GM21515 (cell line): ENCODE measurements around the gene SLC40A1.
"Not testable (repeated sequence)": the region's sequence is repeated elsewhere in the genome, so short reads cannot be mapped to it uniquely, and the experiment has no call there.

Experiments
- ATAC-seq: cut with Tn5 transposase; IDR thresholded peaks from one replicate; pipeline ENCODE4 v1.9.1; 2021; ENCODE audit not compliant: unreplicated experiment

SLC40A1 gene

DNA sequence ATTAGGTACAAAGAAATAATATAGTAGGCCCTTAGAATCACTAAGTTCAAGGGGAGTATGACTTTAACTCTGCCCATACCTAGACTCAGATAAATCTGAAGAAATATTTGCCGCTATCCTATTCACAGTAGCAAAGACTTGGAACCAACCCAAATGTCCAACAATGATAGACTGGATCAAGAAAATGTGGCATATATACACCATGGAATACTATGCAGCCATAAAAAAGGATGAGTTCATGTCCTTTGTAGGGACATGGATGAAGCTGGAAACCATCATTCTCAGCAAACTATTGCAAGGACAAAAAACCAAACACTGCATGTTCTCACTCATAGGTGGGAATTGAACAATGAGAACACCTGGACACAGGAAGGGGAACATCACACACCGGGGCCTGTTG lies 21.1 kb upstream of the SLC40A1 start:
- ATAC-seq, result not testable (repeated sequence)

DNA sequence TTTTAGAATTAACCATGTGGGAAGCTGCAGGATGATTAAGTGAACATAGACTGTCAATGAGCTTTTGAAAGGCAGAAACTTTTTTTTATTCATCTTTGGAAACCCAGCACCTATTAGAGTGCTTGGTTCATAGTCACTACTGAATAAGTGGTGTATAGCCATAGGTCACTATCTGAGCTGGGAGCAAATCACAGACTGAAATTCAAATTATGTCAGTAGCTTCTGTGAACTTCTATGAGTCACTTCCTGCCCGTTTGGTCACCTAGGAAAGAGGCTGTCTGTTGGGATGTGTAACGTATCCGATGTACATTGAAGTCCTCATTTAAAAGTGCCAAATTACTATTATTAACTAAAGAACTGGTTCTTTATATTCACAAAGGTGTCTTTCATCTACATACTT lies 20.5 kb upstream of the SLC40A1 start:
- ATAC-seq, result no peak

DNA sequence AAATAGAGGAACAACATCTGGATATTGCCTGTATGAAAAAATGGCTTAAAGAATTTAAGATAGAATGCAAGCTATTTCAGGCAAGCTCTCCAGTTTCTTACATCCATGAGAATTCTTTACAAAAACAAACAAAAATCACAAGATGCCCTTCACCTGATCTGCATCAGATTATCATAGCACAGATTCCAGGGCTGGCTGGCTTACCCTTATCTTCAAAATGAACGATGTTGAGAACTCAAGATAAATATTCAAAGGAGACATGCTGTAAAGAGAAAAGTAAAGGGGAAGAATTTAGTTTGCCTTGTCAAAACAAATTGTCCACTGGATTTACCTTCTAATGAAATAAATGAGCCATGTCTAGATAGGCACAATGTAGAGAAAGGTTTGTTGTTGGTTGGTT lies 18.7 kb upstream of the SLC40A1 start:
- no peak for ATAC-seq

DNA sequence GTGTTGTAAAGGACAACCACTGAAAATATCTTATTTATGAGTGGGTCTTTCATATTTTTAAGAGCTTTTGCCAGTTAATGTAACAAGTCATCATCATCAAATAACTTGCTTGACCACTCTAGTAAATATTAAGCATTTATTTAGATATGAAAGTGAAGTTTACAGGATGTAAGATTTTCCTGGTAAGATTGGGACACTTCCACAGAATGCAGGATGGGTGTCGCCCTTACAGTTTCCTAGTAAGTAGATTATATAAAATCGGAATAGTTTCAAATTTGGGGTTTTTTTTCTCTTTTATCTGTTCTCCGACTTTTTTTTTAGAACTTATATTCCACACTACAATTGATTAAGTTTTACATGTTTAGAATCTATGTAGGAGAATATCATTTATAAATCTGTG lies 14.8 kb upstream of the SLC40A1 start:
- ATAC-seq, result no peak

DNA sequence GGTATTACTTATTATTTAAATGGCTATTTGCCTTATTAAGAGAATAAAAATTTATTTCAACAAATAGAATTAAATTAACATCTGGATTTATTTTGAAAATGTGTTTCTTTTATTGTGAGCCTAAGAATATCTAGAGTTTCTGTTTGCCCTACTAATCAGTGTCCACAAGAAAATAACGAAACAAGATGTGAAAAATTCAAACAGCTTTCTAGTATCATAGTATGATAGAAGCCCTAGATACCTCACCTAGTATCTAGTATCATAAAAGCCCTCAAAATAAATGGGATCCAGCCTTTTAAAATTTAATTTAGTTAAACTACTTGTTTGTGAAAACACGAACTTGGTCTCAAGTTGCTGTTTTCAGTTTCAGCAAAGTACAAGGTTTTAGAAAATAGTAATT lies 13.7 kb upstream of the SLC40A1 start:
- no peak for ATAC-seq

DNA sequence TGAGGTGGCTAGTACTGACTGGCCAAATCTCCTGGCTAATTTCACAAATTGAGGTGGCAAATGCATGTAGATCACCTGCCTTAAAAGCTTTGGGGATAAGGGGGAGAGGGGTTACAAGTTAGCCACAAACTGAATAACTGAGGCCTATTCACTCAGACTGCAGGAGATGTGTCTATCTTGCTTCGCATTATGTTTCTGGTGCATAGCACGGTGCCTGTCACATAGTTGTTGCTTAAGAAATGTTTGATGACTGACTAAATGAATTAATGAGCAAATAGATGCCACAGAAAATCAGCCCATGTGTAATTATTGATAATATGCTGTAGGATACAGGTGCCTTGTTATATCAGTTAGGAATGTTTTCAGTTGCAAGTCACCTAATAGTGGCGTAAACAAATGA lies 12.5 kb upstream of the SLC40A1 start:
- ATAC-seq, result no peak

DNA sequence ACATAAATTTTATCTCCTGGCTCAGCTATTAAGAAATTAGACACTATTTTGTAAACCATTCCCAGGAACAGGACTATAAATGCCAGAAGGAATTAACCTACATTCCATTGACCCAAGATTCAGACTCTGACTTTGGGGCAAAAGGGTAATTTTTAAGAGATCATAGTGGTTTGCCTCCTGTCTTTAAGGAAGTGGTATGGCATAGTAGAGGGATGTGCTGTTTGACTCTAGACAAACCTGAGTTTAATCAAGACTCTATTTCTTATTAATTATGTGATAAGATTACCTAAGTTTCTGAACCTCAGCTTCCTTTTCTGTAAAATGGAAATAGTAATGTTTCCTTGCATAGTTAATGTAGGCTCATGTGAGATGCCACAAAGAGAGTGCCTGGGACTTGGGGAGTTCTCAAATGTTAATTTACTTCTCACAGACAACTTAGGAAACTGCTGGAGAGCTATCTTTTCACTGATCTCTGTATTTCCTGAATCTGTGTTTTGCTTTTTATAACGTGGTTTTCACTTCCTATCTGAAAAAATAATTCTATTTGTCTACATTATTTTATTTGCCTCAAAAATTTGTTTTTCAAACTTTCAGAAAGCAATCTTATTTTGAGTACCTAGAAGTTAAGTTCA lies 11.9 kb upstream of the SLC40A1 start:
- no peak for ATAC-seq

DNA sequence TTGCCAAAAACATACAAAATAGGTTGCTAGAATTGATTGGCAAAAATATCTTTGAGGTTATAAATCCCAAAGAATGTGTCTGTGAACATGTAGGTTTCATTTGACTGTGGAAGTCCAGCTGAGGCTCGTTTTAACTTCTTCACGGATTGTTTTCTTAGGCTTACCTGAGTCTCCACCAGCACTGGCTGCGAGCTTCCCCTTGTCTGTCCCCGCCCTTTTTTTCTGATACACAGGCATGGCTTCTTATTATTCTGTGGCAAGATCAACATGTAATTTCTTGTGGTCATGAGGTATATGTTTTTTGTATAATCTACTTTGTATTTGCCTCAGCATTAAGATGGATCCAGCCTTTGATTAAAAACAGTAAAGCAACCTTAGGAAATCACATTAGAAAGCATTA lies 7.2 kb upstream of the SLC40A1 start:
- no peak for ATAC-seq

DNA sequence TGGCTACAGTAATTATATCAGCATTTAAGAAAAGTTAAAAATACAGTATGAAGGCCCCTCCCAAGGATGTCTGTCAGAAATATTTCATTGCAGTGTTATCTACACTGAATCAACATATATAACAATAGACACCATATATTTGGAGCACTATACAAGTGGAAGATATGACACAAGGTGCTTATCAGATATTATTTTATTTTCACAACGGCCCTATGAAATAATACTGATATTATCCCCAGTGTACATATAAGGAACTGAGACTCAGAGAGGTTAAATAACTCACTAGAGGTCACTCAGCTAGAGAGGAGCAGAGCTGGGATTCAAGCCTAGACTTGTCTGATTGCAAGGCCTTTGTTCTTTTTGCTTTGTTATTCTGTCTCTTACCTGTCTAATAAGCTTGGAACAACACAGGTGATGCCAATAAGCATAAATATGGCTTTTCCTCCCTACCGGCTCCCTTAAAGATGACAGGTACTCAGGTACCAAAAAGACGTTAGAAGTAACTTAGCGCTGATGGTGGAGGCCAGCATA lies 4.7 kb upstream of the SLC40A1 start:
- no peak for ATAC-seq

DNA sequence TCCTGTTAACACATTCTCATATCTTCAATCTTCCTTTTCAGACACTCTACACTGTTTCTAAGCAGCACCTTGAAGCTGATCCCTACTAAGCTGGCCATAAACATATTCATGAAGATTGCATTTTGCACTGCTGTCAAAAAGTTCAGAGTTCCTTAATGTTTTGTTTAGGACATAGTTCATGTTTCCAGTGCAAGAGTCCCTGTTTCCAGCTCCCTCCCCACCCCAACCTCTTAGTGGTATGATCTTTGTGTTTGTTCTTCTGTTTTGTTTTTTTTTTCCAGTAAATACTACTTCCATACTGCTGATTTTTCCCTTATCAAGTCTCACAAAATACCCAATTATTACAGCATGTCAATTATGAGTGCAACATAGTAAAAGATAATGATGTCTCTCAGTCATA lies 4.1 kb upstream of the SLC40A1 start:
- ATAC-seq, result no peak

DNA sequence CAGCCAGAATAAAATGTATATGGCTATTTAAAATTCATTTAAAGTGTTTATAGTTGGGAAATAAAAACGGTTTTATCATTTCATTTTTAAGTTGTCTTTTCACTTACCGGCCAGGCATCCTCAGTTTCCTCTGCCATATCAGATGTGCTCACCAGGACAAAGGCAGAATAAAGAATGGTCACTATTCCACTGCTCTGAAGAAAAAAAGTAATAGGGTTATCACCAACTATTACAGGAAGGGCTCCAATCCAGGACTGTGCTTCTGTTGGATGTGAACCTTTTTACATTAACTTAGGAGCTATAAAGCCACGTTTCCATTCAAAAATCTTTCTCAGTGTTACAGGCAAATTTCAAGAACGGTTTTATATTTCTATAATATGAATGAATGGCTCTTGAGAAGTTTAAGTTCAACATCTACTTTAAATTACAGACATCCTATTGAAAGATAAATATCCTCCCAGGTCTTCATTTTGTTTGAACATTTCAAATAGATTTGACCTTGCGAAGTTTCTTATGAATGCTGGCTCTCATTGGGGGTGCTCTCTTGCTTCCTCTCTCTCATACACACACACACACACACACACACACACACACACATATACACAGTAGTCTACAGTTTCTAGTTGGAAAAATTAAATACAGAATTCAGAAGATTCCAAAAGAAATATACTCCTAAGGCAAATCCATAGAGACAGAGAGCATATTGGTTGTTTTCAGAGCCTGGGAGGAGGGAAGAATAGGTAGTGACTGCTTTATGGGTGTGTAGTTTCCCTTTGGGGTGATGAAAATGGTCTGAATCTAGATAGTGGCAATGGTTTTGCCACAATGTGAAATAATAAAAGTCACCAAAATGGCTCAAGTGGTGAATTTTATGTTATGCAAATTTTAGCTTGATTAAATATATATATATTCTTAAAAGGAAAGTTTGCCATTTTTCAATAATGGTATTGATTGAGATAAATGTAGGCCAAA lies 2.9 kb upstream of the SLC40A1 start:
- ATAC-seq, result no peak

DNA sequence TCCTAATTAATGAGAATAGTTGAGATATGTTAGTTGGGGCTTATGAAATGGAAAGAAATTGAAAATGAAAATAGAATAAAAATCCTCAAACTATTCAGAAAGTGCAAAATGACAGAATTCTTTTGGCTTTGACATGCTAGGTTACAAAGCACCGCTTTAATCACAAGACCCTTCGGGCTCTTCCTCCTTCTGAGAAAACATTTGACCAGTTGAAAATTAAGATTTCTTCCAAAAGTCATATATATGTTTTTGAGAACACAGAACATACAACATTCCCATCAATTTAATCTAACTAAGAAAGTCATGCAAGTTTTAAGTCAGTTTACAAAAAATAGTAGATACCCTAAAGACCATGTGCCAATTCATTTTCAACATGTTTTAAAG lies 2.2 kb upstream of the SLC40A1 start:
- no peak for ATAC-seq

DNA sequence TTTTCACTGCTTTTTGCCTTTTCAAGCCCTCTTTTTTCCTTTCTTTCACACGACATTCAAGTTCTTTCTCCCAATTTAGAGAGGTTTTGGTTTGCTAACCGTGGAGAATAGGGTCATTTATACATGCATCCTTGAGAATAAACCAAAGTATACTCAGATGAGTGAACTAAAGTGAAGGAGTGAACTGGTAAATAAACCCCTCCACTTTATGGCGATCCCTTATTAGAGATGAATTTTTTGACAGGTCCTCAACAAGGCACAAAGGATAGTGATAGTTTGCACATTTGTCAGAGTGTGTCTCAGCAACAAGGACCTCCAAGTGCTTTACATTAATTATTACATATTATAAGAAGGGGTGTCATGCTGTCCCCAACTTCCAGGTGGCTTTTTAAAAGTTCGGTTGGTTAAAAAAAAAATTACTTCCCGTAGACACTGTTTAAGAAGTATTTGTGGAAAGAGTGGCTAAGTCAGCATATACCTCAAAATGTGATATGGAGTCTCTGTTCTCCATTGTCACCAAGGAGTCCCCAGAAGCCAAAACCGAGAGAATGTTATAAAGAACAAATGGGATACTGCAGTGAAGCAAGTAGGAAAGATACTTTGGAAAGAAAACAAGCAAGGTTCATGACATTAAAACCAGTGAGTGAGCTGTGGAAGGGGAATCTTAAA lies 1.7 kb upstream of the SLC40A1 start:
- no peak for ATAC-seq

DNA sequence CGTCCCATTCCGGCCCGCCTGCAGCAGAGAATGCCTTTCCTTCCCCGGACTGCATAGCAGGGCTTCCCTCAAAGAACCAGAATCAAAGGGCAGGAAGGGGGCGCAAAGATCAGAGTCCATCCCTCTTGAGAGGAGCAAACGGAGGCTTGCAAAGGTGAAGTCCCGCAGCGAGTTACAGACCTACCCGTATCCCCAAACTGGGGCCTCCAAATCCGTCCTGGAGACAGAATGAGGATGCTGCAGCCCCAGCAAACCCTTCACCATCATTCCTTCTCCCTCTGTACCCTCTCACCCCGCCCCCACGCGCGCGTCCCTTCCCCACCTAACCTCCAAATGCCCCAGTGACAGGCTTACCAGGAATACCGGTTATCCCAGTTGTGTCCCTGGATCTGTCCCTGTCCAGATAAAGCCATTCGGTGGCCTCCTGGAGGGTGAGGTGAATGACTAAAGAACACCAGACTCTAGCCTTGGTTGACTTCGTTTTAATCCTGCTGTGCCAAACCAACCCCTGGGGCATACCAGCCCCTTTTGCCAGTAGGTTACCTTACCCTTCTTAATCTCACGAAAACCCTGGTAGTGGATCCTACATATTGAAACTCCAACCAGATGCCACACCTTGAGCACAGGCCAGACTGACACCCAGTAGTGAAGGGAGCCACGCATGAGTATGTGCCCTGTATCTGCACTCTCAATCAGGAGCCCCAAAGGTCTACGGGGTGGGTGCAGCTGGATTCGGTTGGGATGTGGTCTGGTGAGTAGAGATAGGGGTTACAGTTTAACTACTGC lies 961 bp upstream of the SLC40A1 start:
- ATAC-seq, result no peak

DNA sequence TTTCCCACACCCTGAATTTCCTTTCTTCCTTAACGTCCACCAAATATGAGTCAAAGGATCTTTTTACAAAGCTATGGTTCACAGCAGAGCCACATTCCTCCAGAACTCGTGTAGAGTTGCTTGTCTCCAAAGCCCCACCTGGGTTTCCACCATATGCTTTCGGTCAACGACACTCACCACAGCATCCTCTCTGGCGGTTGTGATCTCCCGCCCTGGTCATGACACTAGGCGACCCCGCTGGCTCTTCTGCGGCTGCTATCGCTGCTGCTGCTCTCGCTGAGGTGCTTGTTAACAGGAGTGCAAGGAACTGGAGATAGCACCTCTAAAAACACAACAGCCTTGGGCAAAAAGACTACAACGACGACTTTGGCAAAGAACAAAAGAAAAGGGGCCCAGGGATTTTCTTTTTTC lies 340 bp downstream of the SLC40A1 start:
- no peak for ATAC-seq

DNA sequence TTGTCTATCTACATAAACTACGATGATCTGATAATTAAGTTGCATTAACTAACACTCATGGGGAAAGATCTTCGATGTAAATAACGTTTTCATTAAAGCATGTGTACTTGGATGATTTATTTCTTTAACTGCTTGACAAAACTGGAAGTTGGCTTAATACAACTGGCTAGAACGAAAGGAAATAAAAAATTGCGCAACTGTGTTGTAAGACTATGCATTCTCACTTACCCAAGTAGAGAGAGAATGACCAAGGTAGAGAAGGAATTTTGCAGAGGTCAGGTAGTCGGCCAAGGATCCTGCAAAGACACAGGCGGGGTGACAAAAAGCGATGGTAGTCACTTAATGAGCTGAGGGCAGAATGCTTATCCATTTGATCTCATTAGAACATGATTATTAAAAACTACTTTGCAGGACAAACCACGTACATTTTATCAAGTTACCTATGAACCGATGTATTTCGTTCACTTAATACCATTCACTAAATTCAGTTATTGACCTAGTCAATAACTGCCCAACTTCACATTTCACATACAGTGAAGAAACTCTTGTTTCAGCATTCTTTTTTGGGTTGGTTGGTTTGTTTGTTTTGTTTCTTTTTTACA lies 900 bp downstream of the SLC40A1 start:
- ATAC-seq, result no peak

DNA sequence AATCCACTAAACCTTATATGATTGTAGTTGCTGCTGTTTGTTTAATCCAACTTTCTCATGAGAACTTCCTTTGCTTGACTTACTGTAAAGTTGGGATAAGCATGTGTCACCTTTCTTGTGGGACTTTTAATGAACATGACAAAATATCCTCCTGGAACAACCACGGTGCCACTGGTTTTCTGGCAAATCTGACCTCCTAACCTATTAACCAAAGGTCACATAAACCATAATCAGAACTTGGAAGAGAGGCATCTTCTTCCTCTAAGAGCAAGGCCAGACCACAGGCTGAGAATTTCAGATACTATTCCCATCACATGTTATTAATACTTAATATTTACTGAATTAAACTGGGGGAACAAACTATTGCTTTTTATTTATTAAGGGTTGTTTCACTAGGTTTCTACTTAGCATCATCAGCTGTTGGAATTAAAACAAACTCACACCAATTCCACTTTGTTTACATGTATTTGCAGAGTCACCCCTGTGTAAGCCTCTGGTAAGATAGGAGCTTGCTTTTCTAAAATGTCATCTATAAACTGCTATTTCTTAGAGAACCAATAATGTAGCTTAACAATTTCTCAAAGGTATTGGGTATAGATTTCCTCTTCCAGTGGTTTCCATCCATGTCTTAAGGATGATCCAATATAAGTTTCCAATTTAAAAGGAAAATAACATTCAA lies 2.2 kb downstream of the SLC40A1 start:
- no peak for ATAC-seq

DNA sequence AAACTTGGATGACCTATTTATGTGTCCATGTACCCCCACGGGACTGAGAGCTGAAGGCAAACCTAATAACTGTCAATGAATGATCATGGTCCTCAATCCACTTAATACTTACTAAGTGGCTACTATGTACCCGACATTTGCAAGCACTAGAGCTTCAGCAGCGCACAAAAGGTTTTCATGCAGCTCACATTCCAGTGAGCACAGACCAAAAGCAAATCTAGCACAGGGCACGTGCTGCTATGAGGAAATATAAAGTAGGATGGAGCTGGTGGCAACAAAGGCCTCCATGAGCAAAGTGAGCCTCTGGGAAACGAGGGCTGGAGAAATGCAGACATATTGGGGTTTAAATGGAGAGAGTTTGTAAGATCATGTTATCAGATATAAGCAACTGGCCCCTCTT lies 3.5 kb downstream of the SLC40A1 start:
- ATAC-seq, result no peak

DNA sequence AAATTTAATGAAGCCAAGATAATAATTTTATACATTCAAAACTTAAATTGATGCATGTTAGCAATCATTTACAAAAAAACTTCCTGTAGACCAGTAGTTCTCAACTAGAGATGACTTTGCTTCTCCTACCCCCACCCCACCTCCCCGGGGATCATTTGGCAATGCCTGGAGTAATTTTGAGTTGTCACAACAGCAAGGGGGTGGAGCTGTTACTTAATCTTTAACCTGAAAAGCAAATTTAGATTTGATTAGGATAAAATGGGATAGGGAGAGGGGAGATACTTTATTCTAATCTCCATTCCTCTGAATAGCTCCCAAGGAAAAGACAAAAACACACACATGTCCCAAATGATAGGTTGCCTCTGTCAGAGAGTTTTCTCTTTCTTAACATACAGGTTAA lies 4.2 kb downstream of the SLC40A1 start:
- ATAC-seq, result no peak
